SH-SY5Y (cell line): ENCODE data around the gene SCRN3.

ENCODE experiments used
- GATA2 ChIP-seq: IDR thresholded peaks from 2 replicates; pipeline ENCODE4 v1.6.1; 2011; ENCODE audit warnings: mild to moderate bottlenecking, low read depth, low read length
- GATA3 ChIP-seq: IDR thresholded peaks from 2 replicates; pipeline ENCODE4 v1.6.1; 2011; ENCODE audit warnings: low read depth, mild to moderate bottlenecking, low read length, moderate library complexity

GRCh38 chr2:174362949-174363348 lies 32.6 kb upstream of the SCRN3 start:
- TF ChIP-seq GATA3, result no peak
- no peak for TF ChIP-seq GATA2
